Measurements from ENCODE around the gene SPNS2.

Gene SPNS2

GRCh38 chr17:4539025-4539424 is 40.3 kb downstream of the SPNS2 start:
- H3K36me3 Mint-ChIP-seq, result peaks cover 39 to 48% of the 10 kb centered on the region in 2 donors
- no peak for ATAC-seq (replicated peaks)
- H3K27me3 Mint-ChIP-seq, result peaks cover 6% of the 10 kb centered on the region in 2 donors
- no peak for DNase-seq
- no peak overlapping the region for H3K27ac Mint-ChIP-seq
- H3K9me3 Mint-ChIP-seq, result no peaks in the 10 kb centered on the region
- H3K4me3 Mint-ChIP-seq, result no peak overlapping the region
- H3K4me1 Mint-ChIP-seq, result peaks cover 0 to 9% of the 10 kb centered on the region in 2 donors

GRCh38 chr17:4539576-4540223 is 41.0 kb downstream of the SPNS2 start:
- no peak for DNase-seq
- H3K4me3 Mint-ChIP-seq, result no peak overlapping the region
- H3K27me3 Mint-ChIP-seq, result no peaks in the 10 kb centered on the region
- H3K4me1 Mint-ChIP-seq, result peaks cover 0 to 9% of the 10 kb centered on the region in 2 donors
- no peak overlapping the region for H3K27ac Mint-ChIP-seq
- H3K9me3 Mint-ChIP-seq, result no peaks in the 10 kb centered on the region
- no peak for ATAC-seq (replicated peaks)
- H3K36me3 Mint-ChIP-seq, result peaks cover 39 to 49% of the 10 kb centered on the region in 2 donors

DNA sequence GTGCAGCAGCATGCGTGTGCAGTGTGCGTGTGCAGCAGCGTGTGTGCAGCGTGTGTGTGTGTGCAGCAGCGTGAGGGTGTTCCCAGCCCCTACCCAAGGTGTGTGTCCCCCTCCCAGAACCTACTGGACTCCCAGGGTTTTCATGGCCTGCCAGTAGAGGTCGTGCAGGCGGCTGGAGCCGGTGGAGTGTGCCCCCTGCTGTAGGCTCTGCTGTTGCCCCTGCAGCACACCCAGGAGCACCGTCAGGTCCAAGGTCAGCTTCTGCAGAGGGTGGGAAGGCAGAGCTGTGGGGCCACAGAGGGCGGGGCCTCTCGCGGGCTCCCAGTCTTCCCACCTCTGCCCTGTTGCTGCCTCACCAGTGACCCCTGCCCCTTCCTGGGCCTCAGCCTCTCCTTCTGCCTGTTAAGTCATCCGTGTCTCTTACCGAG is 41.6 kb downstream of the SPNS2 start:
- no peak overlapping the region for H3K27ac Mint-ChIP-seq
- no peaks in the 10 kb centered on the region for H3K27me3 Mint-ChIP-seq
- H3K4me1 Mint-ChIP-seq, result peaks cover 0 to 9% of the 10 kb centered on the region in 2 donors
- ATAC-seq (replicated peaks), result no peak
- H3K9me3 Mint-ChIP-seq, result no peaks in the 10 kb centered on the region
- H3K36me3 Mint-ChIP-seq, result peaks cover 39 to 53% of the 10 kb centered on the region in 2 donors
- H3K4me3 Mint-ChIP-seq, result no peak overlapping the region
- no peak for DNase-seq

DNA sequence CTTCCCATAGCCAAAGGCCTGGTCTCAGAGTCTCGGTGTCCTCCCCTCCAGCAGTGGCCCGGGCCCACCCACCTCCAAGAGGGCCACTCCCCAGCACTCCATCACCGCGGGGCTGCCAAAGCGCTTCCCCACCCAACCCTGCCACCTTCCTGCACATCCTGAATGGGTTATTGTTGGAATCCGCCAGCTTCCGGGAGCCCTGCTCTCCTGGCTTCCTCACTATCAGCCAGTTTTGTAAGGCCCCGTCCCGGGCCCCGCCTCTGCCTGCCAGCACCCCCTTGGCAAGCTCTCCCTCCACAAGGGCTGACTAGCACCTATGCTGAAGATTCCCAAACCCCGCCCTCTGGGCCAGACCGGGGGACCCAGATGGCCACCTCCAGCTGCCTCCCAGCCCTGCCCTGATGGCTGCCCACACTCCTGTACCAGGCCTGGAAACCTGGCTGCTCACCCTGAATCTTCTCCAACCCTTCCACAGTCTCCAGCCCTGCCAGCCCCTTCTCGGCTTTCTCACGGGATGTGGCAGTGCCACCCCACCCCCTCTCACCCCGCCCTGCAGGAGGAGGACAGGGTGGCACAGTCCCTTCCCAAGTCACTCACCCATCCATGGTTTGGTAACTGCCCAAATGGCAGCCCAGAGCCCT is 42.1 kb downstream of the SPNS2 start:
- no peak for DNase-seq
- Mint-ChIP-seq H3K4me1 (peaks cover 0 to 9% of the 10 kb centered on the region in 2 donors), H3K4me3 (no peak overlapping the region), H3K9me3 (no peaks in the 10 kb centered on the region), H3K36me3 (peaks cover 36 to 50% of the 10 kb centered on the region in 2 donors), H3K27ac (peak overlapping the region; percentile 87), H3K27me3 (no peaks in the 10 kb centered on the region)
- ATAC-seq (replicated peaks), result no peak

DNA sequence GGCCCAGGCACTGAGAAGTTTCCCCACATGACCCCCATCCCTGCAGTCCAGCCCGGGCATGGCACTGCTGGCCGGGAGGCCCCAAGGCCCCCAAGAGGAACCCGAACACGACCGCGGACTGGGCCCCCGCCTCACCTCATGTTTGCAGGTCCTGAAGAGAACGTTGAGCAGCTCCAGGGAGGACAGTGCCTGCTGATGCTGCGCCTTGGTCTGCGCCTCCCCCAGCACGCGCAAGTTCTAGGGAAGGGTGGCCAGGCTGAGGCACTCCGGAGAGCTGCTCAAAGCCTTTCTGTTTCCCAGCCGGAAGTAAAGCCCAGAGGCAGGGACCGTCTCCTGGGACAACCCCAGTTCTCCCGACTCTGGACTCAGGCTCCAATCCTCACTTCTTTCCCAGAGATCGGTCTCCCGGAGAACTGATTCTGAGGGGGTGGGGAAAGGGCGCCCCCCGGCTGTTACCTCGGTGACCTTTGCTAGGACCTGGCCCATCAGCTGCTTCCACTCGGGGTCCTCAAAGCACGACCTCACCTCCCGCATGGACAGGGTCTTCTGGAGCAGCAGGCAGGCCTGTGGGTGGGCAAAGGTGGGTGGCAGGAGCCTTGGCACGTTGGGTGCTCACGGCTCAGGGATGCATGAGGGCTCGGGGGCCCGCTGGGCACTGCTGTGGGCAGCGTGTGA is 42.8 kb downstream of the SPNS2 start:
- H3K27me3 Mint-ChIP-seq, result no peaks in the 10 kb centered on the region
- ATAC-seq (replicated peaks) (no peak), DNase-seq (no peak)
- H3K27ac Mint-ChIP-seq, result peak overlapping the region; percentile 87
- H3K9me3 Mint-ChIP-seq, result no peaks in the 10 kb centered on the region
- H3K4me1 Mint-ChIP-seq, result peaks cover 0 to 8% of the 10 kb centered on the region in 2 donors
- peaks cover 36 to 48% of the 10 kb centered on the region in 2 donors for H3K36me3 Mint-ChIP-seq
- no peak overlapping the region for H3K4me3 Mint-ChIP-seq

GRCh38 chr17:4542003-4542725 is 43.5 kb downstream of the SPNS2 start:
- H3K27ac Mint-ChIP-seq, result no peak overlapping the region
- H3K27me3 Mint-ChIP-seq, result no peaks in the 10 kb centered on the region
- H3K36me3 Mint-ChIP-seq, result peaks cover 38 to 49% of the 10 kb centered on the region in 2 donors
- peaks cover 0 to 8% of the 10 kb centered on the region in 2 donors for H3K4me1 Mint-ChIP-seq
- H3K9me3 Mint-ChIP-seq, result no peaks in the 10 kb centered on the region
- ATAC-seq (replicated peaks), result no peak
- DNase-seq, result no peak
- no peak overlapping the region for H3K4me3 Mint-ChIP-seq

- no peaks in the 10 kb centered on the region for H3K27me3 Mint-ChIP-seq
- peaks cover 0 to 8% of the 10 kb centered on the region in 2 donors for H3K4me1 Mint-ChIP-seq
- peaks cover 34 to 49% of the 10 kb centered on the region in 2 donors for H3K36me3 Mint-ChIP-seq
- DNase-seq (no peak), ATAC-seq (replicated peaks) (no peak)
- no peaks in the 10 kb centered on the region for H3K9me3 Mint-ChIP-seq
- no peak overlapping the region for H3K4me3 Mint-ChIP-seq
- no peak overlapping the region for H3K27ac Mint-ChIP-seq
These were observed 44.1 kb downstream of the SPNS2 start for GRCh38 chr17:4542726-4543191.

DNA sequence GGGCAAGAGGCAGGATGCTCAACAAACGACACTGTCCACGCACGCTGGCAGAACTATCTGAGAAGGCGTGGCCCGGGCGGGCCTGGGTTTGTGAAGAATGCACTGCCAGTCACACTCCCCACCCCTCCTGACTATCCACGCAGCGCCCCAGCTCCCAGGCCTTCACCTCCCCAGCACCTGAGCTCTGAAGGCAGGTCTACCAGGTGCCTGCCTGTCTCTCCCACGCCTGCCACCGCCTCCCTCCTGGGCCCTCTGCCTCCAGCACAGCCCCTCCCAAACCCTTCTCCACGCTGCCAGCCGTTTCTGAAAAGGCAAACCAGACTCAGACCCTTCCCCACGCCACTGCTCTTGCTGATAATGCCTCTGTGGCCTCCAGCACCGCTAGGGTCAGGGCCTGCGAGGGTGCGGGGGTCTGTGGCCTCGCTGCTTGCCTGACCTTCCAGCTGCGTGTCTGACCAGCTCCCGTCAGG is 44.9 kb downstream of the SPNS2 start:
- Mint-ChIP-seq H3K27ac (no peak overlapping the region), H3K36me3 (peaks cover 35 to 51% of the 10 kb centered on the region in 2 donors), H3K27me3 (no peaks in the 10 kb centered on the region), H3K9me3 (no peaks in the 10 kb centered on the region), H3K4me3 (no peak overlapping the region), H3K4me1 (peaks cover 0 to 8% of the 10 kb centered on the region in 2 donors)
- ATAC-seq (replicated peaks) (no peak), DNase-seq (no peak)

- no peak for ATAC-seq (replicated peaks)
- Mint-ChIP-seq H3K36me3 (peaks cover 38 to 54% of the 10 kb centered on the region in 2 donors), H3K9me3 (no peaks in the 10 kb centered on the region), H3K27me3 (no peaks in the 10 kb centered on the region), H3K27ac (no peak overlapping the region), H3K4me1 (peaks cover 0 to 8% of the 10 kb centered on the region in 2 donors), H3K4me3 (no peak overlapping the region)
- DNase-seq, result no peak
These were observed 45.7 kb downstream of the SPNS2 start for GRCh38 chr17:4544135-4544950.

- ATAC-seq (replicated peaks) (no peak), DNase-seq (no peak)
- Mint-ChIP-seq H3K9me3 (no peaks in the 10 kb centered on the region), H3K27ac (peak overlapping the region; percentile 20), H3K4me1 (peaks cover 0 to 6% of the 10 kb centered on the region in 2 donors), H3K27me3 (no peaks in the 10 kb centered on the region), H3K36me3 (peaks cover 35 to 53% of the 10 kb centered on the region in 2 donors), H3K4me3 (no peak overlapping the region)
These were observed 46.2 kb downstream of the SPNS2 start for GRCh38 chr17:4544951-4545216.

GRCh38 chr17:4545217-4545951 is 46.7 kb downstream of the SPNS2 start:
- H3K36me3 Mint-ChIP-seq, result peaks cover 38 to 56% of the 10 kb centered on the region in 2 donors

GRCh38 chr17:4547118-4547906 is 48.6 kb downstream of the SPNS2 start:
- Mint-ChIP-seq H3K36me3 (peaks cover 37 to 48% of the 10 kb centered on the region in 2 donors), H3K9me3 (no peaks in the 10 kb centered on the region), H3K4me3 (no peak overlapping the region), H3K27me3 (no peaks in the 10 kb centered on the region), H3K4me1 (peaks cover 0 to 3% of the 10 kb centered on the region in 2 donors), H3K27ac (peak overlapping the region; percentile 14)
- ATAC-seq (replicated peaks), result no peak
- no peak for DNase-seq

More at GRCh38 chr17:4545217-4545951, 46.7 kb downstream of the SPNS2 start:
- Mint-ChIP-seq H3K27me3 (no peaks in the 10 kb centered on the region), H3K27ac (peak overlapping the region; percentile 20), H3K9me3 (no peaks in the 10 kb centered on the region), H3K4me1 (peaks cover 0 to 6% of the 10 kb centered on the region in 2 donors), H3K4me3 (no peak overlapping the region)
- ATAC-seq (replicated peaks) (no peak), DNase-seq (no peak)

All from stimulated activated naive B cell treated with anti-CD40 and anti-IgM and Interleukin-4, amounts not matched to agents 10 μg/mL and 1 μg/mL and 100 μg/mL, for 72 hours (primary cell).